ENCODE results near the gene TLR9. TPM values are rescaled to one million over a fixed set of nuclear protein-coding genes. Genes with fewer than 3 reads are reported as not detected.

TLR9 gene
- total RNA-seq, 1 experiment from 2014 or later, result 0.44 TPM

GRCh38 chr3:52176951-52177700, 48.3 kb downstream of the TLR9 start:
- H3K4me3 ChIP-seq, result no peak overlapping the region
- peak in 1 of 2 experiments; percentile 73 for DNase-seq

GRCh38 chr3:52176180-52176752, 49.2 kb downstream of the TLR9 start:
- BruUV-seq (replicated peaks), result no TSS peak
- Histone ChIP-seq H3F3A (ENCODE audit: insufficient read depth, low read depth) (peaks cover 2% of the 10 kb centered on the region), H3K4me2 (no peak overlapping the region), H4K20me1 (ENCODE audit: insufficient read depth) (no peaks in the 10 kb centered on the region), H3K9me2 (ENCODE audit: insufficient read depth) (no peaks in the 10 kb centered on the region), H3K4me3 (no peak overlapping the region), H3K79me2 (ENCODE audit: low read depth) (no peaks in the 10 kb centered on the region), H3K36me3 (ENCODE audit: low read depth) (no peaks in the 10 kb centered on the region), H2AFZ (no peak overlapping the region), H3K4me1 (replicated peaks; ENCODE audit: insufficient read depth) (peaks cover 27% of the 10 kb centered on the region), H3K27ac (no peak overlapping the region), H3K27me3 (ENCODE audit: insufficient read depth, low read depth) (no peaks in the 10 kb centered on the region), H3K9me3 (ENCODE audit: insufficient read depth, low read depth) (no peaks in the 10 kb centered on the region)
- no peak for TF ChIP-seq CTCF (conservative IDR thresholded peaks at IDR 0.05)
- TF ChIP-seq EZH2 (IDR thresholded peaks at IDR 0.05; ENCODE audit: low read depth), result no peak
- intact Hi-C loops (cut with micrococcal nuclease; ENCODE audit: unreplicated experiment), result loop anchor here (2.0 kb wide), 1 partner anchor 41 kb away; no protein-coding TSS in a partner anchor
- ChIA-PET CTCF (no interaction called here), POLR2A (ENCODE audit: unreplicated experiment) (no interaction called here)
- no peak for DNase-seq

More at GRCh38 chr3:52176951-52177700, 48.3 kb downstream of the TLR9 start:
- TF ChIP-seq EZH2 (IDR thresholded peaks at IDR 0.05; ENCODE audit: low read depth), result no peak
- no peak for TF ChIP-seq CTCF (conservative IDR thresholded peaks at IDR 0.05)
- Histone ChIP-seq H3K27me3 (ENCODE audit: insufficient read depth, low read depth) (no peaks in the 10 kb centered on the region), H4K20me1 (ENCODE audit: insufficient read depth) (no peaks in the 10 kb centered on the region), H3K79me2 (ENCODE audit: low read depth) (no peaks in the 10 kb centered on the region), H3K4me1 (replicated peaks; ENCODE audit: insufficient read depth) (peaks cover 18% of the 10 kb centered on the region), H3K36me3 (ENCODE audit: low read depth) (no peaks in the 10 kb centered on the region), H3F3A (ENCODE audit: insufficient read depth, low read depth) (no peaks in the 10 kb centered on the region; the same call in none of the 2 replicates), H3K4me2 (no peak overlapping the region), H3K9me2 (ENCODE audit: insufficient read depth) (no peaks in the 10 kb centered on the region), H3K9me3 (ENCODE audit: insufficient read depth, low read depth) (no peaks in the 10 kb centered on the region), H2AFZ (no peak overlapping the region), H3K27ac (no peak overlapping the region)
- no TSS peak for BruUV-seq (replicated peaks)
- POLR2A ChIA-PET (ENCODE audit: unreplicated experiment), result interaction anchor here (0.7 kb wide), 1 partner anchor 28 kb away, joined by 4 read pairs; no protein-coding TSS in a partner anchor
- CTCF ChIA-PET, result no interaction called here
- intact Hi-C loops (cut with micrococcal nuclease; ENCODE audit: unreplicated experiment), result loop anchor here (2.0 kb wide), 1 partner anchor 40 kb away; no protein-coding TSS in a partner anchor

GRCh38 chr3:52175416-52176179, 49.8 kb downstream of the TLR9 start:
- Histone ChIP-seq H3K9me3 (ENCODE audit: insufficient read depth, low read depth) (no peaks in the 10 kb centered on the region), H3K4me2 (no peak overlapping the region), H3K27ac (no peak overlapping the region), H3K79me2 (ENCODE audit: low read depth) (no peaks in the 10 kb centered on the region), H3K4me3 (no peak overlapping the region), H3K27me3 (ENCODE audit: insufficient read depth, low read depth) (no peaks in the 10 kb centered on the region), H3K9me2 (ENCODE audit: insufficient read depth) (no peaks in the 10 kb centered on the region), H4K20me1 (ENCODE audit: insufficient read depth) (no peaks in the 10 kb centered on the region), H3K4me1 (replicated peaks; ENCODE audit: insufficient read depth) (peaks cover 32% of the 10 kb centered on the region), H3K36me3 (ENCODE audit: low read depth) (no peaks in the 10 kb centered on the region), H2AFZ (no peak overlapping the region), H3F3A (ENCODE audit: insufficient read depth, low read depth) (peaks cover 4% of the 10 kb centered on the region; the same call in 1 of the 2 replicates)
- intact Hi-C loops (cut with micrococcal nuclease; ENCODE audit: unreplicated experiment), result loop anchor here (2.0 kb wide), 1 partner anchor 41 kb away; no protein-coding TSS in a partner anchor
- BruUV-seq (replicated peaks), result no TSS peak
- DNase-seq, result no peak
- ChIA-PET POLR2A (ENCODE audit: unreplicated experiment) (interaction anchor here (0.6 kb wide), 1 partner anchor 21 kb away, joined by 3 read pairs; no protein-coding TSS in a partner anchor), CTCF (interaction anchor here (0.8 kb wide), 1 partner anchor 87 kb away, joined by 4 read pairs; no protein-coding TSS in a partner anchor)
- TF ChIP-seq CTCF (conservative IDR thresholded peaks at IDR 0.05) (no peak), EZH2 (IDR thresholded peaks at IDR 0.05; ENCODE audit: low read depth) (no peak)
